ENCODE data around the gene OR51B4. TPM values are rescaled to one million over a fixed set of nuclear protein-coding genes. Genes with fewer than 3 reads are reported as not detected.
"Not testable (repeated sequence)": the region's sequence is repeated elsewhere in the genome, so short reads cannot be mapped to it uniquely, and the experiment has no call there.

The OR51B4 gene, protein sequence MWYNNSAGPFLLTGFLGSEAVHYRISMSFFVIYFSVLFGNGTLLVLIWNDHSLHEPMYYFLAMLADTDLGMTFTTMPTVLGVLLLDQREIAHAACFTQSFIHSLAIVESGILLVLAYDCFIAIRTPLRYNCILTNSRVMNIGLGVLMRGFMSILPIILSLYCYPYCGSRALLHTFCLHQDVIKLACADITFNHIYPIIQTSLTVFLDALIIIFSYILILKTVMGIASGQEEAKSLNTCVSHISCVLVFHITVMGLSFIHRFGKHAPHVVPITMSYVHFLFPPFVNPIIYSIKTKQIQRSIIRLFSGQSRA
- total RNA-seq (2014; rRNA removed; shearing (Covaris generic)) = not detected in 2 replicates
- polyA plus RNA-seq (2014; cell fraction: nucleus; rRNA removed) = not detected in 2 replicates

DNA sequence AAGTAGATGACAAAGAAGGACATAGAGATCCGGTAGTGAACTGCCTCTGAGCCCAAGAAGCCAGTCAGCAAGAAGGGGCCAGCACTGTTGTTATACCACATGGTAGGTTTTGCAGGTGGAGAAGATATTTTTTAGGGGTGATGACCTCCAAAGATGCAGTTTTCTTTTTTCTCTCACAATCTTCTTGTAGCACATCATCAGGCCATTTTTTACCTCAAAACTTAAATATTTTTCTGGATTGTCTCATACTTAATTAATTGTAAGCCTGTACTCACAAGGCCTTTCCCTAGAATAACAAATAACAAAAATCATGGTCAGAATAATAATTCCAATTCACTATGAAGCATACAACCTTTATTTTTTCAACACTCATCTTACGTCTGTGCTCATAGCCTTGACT is at the start of gene OR51B4:
OR51B4 (minus strand) TSS at position 101 of the 400 bp plus-strand sequence; CDS start at position 101, 0 bp downstream.
- no peak for DNase-seq (ENCODE audit: extremely low read depth, low read depth)

DNA sequence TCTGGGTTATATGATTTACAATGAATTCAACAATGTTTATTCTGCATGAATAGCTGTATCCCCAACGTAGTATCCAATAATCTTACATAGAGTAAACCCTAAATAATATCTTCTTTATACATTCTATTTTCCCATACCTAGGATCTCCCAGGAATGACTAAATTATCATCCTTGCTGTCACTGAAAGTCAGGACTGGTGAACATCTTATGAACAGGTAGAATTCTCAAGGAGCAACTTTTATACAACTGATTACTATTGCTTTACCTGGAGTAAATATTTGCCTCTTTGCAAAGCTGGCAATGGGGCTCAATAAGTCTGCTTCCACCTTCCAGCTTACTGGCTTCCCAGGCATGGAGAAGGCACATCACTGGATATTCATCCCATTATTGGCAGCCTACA is 49.5 kb upstream of the OR51B4 start, which contains the start of gene OR51B6:
OR51B6 (plus strand) TSS at position 301 of the 400 bp plus-strand sequence; CDS start at position 301, 0 bp downstream.
- no peak for DNase-seq (ENCODE audit: extremely low read depth, low read depth)

DNA sequence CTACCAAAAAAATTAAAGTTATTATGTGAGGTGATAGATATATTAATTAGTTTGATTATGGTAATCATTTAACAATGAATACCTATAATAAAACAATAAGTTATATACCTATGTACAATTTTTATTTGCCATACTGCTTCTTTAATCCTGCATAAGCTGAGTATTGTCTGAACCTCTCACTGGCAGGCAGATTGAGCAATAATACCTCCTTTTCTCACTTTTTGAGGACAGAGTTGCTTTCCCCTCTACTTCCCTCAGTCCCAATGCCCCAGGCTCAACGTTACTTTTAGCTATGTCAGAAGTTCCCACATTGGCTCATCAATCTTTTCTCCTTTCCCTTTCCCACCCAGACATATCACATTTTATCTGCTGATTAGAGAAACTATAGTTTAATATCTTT is 47.8 kb upstream of the OR51B4 start:
- no peak for DNase-seq (ENCODE audit: extremely low read depth, low read depth)

DNA sequence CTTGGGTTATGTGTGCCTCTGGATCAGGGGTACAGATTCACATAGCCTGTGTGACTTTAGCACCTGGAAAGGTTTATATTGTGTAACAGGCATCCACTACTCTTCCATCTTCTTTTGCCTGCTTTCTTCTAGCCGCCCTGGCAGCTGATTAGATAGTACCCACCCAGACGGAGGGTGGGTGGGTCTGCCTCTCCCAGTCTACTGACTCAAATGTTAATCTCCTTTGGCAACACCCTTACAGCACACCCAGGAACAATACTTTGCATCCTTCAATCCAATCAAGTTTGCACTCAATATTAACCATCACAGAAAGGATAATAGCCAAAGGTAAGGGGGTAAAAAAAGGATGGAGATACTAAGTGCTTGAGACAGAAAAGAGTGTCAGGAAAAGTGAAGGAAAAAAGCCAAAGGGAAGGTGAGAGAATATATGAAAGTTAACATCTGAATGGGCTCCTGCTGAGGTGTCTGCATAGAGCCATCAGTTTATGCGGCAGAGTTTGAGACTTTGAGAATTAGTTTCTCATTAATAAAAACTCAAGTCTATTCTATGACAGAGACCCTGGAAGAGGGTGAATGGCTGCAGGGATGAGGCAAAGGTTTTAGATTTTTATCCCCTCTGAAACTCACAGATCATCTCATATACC is 46.9 kb upstream of the OR51B4 start:
- no peak for DNase-seq (ENCODE audit: extremely low read depth, low read depth)

DNA sequence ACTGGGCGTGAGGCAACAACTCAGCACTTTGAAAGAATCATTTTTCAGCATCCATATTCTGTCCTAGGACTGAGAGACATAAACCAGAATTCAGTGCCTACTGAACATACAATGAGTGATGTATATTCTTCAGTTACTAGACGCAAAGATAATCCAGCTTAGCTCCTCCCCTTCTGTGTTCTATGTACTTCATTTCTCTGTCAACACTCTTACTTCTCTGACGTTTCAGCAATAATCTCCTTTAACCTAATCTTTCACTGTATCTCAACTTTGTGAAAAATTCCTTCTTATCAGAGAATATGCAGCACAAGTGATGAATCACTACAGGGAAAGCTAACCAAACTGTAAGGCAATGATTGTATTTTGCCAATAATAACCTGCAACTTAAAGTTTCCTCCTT is 44.1 kb upstream of the OR51B4 start:
- DNase-seq (ENCODE audit: extremely low read depth, low read depth) = no peak

DNA sequence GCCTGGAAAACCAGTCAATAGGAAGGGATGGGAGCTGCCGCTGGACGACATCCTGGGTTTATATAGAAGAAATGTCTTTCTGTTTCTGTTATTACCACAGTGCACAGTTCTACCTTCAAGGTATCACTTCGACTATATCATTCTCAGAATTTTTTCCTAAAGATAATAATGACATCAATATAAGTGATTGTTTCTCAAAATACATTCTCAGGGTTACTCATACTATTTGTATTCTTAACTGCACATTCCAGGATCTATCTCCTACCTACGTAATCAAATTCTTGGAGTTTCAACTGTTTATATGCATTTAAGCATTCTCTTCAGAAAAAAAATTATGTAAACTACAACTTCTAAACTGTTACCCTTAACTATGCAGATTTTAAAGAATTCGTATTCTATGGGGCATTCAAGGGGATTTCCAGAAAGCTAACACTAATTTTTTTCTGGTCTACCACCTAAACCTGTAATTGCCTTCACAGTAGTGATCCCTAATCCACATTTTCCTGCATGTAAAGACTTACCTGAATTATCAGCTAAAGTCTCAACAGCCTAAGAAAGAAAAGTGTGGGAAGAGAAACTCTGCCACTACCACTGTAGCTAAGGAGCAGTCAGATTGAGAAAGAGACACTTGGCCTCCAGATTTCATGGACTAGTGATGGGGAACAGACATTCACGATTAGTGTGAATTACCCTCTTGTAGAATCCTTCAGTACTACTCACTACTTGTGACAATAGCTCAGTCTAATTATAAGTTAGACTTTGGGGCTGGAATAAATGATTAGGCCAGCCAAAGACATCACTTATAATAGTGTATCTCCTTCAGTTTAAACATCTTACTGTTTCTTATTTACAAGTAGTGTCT is 42.0 kb upstream of the OR51B4 start, which contains the start of gene OR51B5:
OR51B5 (minus strand) TSS at position 51 of the 862 bp plus-strand sequence; CDS start at position 51, 0 bp downstream.
- DNase-seq (ENCODE audit: extremely low read depth, low read depth) = no peak

DNA sequence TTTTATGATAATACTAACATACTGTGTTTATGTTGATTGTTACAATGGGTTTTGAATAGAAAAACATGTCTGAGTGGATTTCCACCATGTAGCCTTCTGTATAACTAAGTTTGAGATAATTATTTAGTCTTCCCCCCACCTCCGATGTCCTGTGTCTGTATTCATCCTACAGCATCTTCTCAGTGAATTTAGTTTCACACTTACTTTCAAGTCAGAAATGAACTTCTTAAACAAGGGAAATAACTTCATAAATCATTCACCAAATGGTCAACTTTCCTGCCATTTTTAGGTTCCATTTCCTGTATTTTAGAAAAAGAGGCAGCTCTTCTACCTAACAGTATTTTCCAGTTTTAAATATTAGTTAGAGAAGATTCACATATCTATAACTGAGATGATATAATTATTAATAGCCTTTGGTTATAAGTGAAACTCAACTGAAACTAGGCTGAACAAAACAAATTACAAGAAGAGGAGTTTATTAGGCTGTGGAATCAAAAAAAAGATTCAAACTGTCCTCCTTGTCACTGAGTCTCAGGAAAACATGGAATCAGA is 38.1 kb upstream of the OR51B4 start:
- DNase-seq (ENCODE audit: extremely low read depth, low read depth) = no peak

DNA sequence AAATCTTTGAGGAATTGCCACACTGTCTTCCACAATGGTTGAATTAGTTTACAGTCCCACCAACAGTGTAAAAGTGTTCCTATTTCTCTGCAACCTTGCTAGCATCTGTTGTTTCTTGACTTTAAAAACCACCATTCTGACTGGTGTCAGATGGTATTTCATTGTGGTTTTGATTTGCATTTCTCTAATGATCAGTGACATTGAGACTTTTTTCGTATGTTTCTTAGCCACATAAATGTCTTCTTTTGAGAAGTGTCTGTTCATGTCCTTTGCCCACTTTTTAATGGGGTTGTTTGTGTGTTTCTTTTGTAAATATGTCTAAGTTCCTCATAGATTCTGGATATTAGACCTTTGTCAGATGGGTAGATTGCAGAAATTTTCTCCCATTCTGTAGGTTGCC is 35.5 kb upstream of the OR51B4 start:
- DNase-seq (ENCODE audit: extremely low read depth, low read depth) = not testable (repeated sequence)

DNA sequence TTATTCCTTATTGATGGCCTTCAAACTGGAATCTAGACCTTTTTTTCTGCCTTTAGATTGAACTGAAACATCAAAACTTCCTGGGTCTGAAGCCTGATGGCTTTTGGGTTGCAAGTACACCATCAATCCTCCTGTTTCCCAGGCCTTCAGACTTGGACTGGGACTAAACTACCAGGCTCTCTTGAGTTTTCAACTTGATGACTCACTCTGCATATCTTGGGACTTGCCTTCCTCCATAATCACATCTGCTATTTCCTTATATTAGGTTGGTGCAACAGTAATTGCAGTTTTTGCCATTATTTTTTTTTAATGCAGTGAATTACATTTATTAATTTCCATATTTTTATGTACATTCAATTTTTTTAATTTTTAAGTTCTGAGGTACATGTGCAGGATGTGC is 34.6 kb upstream of the OR51B4 start:
- DNase-seq (ENCODE audit: extremely low read depth, low read depth) = no peak

DNA sequence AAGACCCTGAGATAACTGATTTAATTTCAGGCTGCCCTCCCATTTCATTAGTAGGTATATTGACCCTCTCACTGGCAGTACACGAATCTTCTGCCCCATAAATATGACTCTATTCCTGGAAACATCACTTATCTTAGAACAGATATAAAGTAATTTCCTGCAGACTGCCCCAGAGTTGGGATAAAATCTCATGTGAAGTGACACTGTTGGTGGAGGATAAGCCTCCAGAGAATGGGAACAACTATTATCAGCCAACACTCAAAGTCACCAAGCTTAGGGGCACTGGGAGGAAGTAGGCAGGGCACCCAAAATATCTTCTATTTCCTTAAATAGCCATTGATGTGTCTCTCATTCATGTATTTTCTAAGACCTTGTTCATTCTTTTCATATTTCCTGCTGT is 33.4 kb upstream of the OR51B4 start:
- DNase-seq (ENCODE audit: extremely low read depth, low read depth) = no peak

DNA sequence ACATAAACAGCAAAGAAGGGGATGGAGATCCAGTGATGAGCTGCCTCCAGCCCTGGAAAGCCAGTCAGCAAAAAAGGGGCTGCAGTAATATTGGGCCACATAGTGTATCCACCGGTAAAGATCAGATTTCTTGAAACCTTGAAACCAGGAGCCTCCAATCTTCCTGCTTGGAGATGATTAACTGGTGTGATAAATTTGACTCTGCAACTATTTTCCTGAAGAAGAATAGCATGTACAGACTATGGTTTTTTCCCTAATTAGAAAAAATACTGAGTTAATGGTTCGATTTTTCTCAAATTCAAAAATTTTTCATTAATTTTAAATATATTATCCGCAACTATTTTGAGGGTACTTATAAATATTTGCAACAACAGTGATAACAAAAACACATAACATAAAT is 22.5 kb upstream of the OR51B4 start, which contains the start of gene OR51B2:
OR51B2 (minus strand) TSS at position 101 of the 400 bp plus-strand sequence; CDS start at position 101, 0 bp downstream.
- no peak for DNase-seq (ENCODE audit: extremely low read depth, low read depth)

DNA sequence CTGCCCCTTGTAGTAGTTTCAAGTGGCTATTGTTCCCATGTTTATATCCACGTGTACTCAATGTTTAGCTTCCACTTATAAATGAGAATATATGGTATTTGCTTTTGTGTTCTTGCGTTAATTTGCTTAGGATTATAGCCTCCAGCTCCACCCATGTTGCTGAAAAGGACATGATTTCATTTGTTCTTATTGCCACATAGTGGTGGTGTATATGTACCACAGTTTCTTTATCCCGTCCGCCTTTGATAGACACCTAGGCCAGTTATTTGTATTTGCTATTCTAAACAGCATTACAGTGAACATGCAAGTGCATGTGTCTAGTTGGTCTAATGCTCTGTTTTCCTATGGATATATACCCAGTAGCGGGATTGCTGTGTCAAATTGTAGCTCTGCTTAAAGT is 15.5 kb upstream of the OR51B4 start:
- no peak for DNase-seq (ENCODE audit: extremely low read depth, low read depth)

DNA sequence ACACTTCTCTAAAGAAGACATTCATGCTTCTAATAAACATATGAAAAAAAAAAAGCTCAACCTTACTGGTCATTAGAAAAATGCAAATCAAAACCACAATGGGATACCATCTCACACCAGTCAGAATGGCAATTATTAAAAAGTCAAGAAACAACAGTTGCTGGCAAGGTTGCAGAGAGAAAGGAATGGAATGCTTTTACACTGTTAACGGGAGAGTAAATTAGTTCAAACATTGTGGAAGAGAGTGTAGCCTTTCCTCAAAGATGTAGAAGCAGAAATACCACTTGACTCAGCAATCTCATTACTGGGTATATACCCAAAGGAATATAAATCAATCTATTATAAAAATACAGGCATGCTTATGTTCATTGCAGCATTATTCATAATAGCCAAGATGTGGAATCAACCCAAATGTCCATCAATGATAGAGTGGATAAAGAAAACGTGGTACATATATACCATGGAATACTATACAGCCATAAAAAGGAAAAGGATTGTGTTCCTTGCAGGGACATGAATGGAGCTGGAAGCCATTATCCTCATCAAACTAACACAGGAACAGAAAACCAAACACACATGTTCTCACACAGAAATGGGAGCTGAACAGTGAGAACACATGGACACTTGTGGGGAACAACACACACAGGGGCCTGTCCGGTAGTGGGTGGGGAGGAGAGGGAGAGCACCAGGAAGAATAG is 11.7 kb upstream of the OR51B4 start:
- DNase-seq (ENCODE audit: extremely low read depth, low read depth) = not testable (repeated sequence)

DNA sequence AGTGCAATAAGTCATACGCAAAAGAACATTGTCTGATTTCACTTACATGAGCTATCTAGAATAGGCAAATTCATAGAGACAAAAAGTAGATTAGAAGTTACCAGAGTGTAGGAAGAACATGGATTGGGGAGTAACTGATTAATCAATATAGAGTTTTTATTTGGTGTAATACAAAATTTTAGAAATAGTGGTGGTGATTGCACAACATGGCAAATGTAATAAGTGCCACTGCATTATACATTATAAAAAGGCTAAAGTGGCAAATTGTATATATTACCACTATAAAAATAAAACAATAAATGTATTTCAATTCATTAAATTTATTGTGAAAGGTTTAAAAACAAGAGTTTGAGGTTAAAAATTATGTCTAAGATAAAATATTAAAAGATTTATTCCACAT is 8.7 kb upstream of the OR51B4 start:
- no peak for DNase-seq (ENCODE audit: extremely low read depth, low read depth)

DNA sequence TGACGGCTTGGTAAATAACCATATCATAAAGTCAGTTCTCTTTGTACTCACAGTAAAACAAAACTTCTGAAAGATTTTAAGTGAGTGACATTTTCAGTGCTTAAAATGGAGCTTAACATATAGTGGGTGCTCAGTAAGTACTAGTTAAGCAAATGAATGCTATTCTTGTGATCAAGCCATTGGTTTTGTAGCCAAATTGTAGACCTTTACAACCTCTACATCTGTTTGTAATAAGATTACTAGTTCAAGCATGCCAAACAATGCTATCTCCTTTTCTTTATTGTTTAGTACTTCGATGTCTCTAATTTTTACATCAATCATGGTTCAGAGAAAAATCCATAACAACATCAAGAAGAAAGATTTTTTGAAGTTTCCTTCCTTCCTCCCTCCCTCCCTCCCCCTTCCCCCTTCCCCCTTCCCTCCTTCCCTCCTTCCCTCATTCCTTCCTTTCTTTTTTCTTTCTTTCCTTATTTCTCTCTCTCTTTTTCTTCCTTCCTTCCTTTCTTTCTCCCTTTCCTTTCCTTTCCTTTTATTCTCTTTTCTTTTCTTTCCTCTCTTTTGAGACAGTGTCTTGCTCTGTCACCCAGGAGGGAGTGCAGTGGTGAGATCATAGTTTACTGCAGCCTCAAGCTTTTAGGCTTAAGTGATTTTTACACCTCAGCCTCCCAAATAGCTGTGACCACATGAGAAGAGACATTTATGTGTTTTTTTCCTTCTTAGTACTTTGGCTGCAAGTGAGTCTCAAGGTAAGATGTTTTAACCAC is 5.7 kb upstream of the OR51B4 start:
- DNase-seq (ENCODE audit: extremely low read depth, low read depth) = no peak

DNA sequence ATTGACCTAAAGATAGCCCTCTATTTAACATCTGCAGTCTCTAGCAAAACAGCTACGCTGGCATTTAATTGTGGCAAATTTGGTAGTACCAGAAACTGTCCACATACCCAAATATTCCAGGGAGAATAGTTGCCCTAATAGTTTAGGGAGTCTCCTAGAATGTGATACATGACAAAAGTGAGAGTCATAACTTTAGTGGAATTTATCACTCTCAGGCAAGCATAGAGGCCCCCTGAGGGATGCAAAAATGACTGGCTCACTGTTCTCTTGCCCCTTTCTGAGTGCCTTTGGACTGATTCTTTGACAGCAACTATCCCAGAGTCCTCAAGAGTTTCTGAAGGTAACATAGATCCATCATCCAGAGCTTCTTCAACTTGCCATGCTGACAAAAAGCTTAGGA is 2.3 kb upstream of the OR51B4 start:
- DNase-seq (ENCODE audit: extremely low read depth, low read depth) = no peak

DNA sequence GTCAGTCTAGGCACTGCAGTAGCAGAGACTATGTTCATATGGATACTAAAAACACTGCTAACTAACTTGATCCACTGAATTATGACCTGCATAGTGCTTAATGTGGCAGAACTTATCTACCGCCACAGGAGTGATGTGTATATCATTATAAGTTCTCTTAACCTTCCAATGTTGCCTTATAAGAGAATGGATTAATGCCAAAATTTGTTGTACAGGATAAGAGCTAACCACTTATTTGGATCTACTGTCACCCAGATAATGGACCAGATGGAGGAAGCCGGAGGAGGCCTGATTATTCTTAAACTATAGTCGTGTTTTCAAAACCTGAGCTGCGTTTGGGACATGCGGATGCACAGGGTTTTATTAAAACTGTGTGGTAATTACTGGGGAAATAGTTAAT is 1.9 kb upstream of the OR51B4 start:
- DNase-seq (ENCODE audit: extremely low read depth, low read depth) = no peak

DNA sequence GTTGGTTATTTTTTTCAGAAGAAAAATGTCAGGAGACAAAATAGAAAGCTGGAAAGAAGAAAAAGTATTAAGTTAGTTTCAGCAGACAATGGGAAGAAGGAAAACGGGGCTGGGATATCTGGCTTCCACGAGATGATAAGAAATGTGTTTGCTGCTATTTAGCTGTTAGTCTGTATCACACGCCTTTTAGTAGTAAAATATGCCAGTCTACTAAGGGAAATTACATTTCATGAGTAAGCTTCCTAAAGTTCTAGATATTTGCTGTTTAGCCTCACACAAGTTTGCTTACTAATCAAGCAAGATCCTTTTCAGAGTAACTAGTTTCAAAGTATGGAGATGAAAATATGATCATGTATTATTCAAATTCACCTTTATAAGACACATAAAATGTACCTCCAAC is 1.5 kb downstream of the OR51B4 start:
- no peak for DNase-seq (ENCODE audit: extremely low read depth, low read depth)

DNA sequence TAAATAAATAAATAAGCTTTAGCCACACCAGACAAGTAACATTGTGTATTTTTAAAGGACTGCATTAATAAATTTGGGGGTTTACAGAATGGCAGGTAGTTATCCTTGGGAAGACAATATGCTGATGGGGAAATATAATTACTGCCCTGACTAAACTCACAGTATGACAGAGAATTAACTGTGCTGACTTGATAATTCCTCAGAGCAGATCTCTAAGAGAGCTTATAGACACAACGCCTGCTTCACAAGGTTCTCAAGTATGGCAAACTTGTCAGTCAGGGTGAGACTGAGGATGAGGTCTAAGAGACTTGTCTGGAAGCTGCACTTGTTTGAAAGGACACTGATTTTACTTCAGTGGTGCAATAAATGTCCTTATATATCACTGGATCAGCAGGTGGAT is 3.3 kb downstream of the OR51B4 start:
- DNase-seq (ENCODE audit: extremely low read depth, low read depth) = no peak
